ENCODE data around the gene TRPV4. TPM values are rescaled to one million over a fixed set of nuclear protein-coding genes. Genes with fewer than 3 reads are reported as not detected.

The TRPV4 gene
- total and polyA plus RNA-seq, 10 of the 15 experiments (the other 5 are each of a cell fraction or from before 2014, with no cell fraction given) = not detected

DNA sequence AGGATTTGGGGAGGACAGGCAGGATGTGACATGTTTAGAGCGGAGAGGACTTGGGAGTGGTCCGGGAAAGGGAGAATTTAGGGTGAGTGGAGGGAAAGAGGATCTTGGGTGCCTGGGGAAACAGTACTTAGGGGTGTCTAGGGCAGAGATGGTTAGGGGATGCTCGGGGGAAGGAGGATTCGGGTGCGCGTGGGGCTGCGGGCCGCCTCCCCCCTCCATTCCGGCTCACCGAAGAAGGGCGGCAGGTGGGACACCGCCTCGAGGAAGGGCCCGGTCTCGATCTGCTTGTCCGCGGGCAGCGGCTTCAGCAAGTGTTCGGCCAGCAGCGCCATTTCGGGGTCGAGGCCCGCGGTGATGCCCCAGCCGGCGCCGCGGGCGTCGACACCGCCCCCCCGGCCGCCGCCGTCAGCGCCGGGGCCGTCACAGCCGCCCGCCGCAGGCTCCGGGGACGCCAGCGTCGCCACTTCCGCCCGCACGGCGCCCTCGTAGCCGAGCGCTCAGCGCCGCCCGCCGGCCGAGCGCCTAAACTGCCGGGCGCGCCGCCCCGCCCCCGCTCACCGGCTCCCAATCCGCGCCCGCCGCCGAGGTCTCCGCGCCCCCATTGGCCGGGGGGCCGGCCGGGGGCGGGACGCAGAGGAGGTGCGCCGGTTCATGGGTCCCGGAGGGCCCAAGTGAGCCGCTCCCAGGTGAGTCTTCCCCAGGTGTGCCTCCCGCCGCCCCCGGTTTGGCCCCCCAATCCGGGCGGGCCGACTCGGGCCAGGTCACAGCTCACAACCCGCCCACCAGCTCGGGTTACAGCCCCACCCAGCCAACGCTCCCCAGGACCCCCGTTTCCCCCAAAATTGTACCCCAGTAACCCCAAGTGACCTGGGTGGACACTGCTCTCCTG lies 47.1 kb upstream of the TRPV4 start, which contains the start of gene GLTP (continued):
- TF ChIP-seq TCF3 (IDR thresholded peaks at IDR 0.05; ENCODE audit: borderline replicate concordance, insufficient read depth, low read depth, low read length) (0 out of 2 replicates have a peak, but pooled peaks have one; percentile 18), REST (IDR thresholded peaks at IDR 0.05; ENCODE audit: low read depth, low read length) (no peak), SUPT20H (IDR thresholded peaks at IDR 0.05; ENCODE audit: borderline replicate concordance, control insufficient read depth, low read depth, low read length) (no peak)

DNA sequence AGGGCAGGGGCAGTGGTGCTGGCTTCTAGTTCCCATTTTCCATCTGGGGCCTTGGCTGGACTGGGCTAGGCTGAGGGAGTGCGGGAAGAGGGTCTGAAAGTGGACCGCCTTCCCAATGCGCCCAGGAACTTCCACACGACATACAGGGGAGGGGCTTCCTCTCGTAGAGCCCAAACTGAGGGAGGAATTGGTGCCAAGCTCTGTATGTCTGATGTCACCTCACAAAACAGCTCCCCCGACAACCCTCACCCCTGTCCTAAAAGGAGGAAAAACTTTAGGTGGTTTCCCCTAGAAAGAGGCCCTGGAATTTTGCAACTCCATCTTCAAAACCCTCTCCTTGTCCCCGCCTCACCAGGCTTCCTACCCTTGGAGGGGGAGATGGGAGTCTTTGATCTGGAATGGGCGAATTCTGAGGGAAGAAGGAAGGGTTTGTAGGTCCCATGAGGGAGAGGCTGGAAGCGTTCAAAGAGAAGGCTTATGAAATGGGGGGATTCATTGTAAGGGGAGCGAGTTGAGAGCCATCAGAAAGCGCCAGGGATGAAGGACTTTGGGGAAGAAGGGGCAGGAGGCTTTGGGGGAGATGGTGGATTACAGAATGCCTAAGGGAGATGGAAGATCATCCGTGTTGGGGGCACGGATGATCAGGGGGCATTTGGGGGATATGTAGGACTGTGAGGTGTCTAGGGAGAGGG lies 46.3 kb upstream of the TRPV4 start:
- FAIRE-seq (no peak), ATAC-seq (no peak), DNase-seq (ENCODE audit: low read depth, low spot score) (no peak)
- no peaks in the 10 kb centered on the region for H3K36me3 ChIP-seq (ENCODE audit: control insufficient read depth in 2 of 2, insufficient read depth in 2 of 2, low read length in 1 of 2)
- H4K20me1 ChIP-seq (ENCODE audit: control insufficient read depth, insufficient read depth) = 0 out of 2 replicates have a peak, but pooled peaks cover 2% of the 10 kb centered on the region
- ChIA-PET CTCF (interaction anchor here (1.0 to 4.4 kb wide), 8 partner anchors 9 to 447 kb away, joined by 3 to 55 read pairs (median 4); no protein-coding TSS in a partner anchor), POLR2A (no interaction called here), RAD21 (ENCODE audit: unreplicated experiment) (interaction anchor here (1.0 to 1.7 kb wide), 4 partner anchors 9 to 34 kb away, joined by 3 to 9 read pairs (median 3); no protein-coding TSS in a partner anchor), SMC1A (ENCODE audit: uncharacterized antibody, unreplicated experiment) (interaction anchor here (0.6 to 6.0 kb wide), 4 partner anchors 13 to 389 kb away, joined by 3 to 47 read pairs (median 3); no protein-coding TSS in a partner anchor)
- H3K9me3 ChIP-seq (replicated peaks; ENCODE audit: control insufficient read depth, insufficient read depth, low read length) = no peaks in the 10 kb centered on the region
- H3K9ac ChIP-seq (ENCODE audit: control insufficient read depth, insufficient read depth, low read length) = peak overlapping the region; percentile 59
- H3K4me1 ChIP-seq (ENCODE audit: control insufficient read depth, insufficient read depth, low read length) = peaks cover 29% of the 10 kb centered on the region
- peak overlapping the region; percentile 97 for H3K4me3 ChIP-seq
- intact Hi-C loops (cut with micrococcal nuclease; ENCODE audit: unreplicated experiment) = loop anchor here (1.0 to 2.0 kb wide), 2 partner anchors 27 to 74 kb away; no protein-coding TSS in a partner anchor
- no peaks in the 10 kb centered on the region for H3K27me3 ChIP-seq (replicated peaks in 1 of 2; ENCODE audit: control insufficient read depth in 2 of 2, insufficient read depth in 2 of 2, low read length in 1 of 2)
- 18% methylated on average over 13 of the region's 13 CpGs for WGBS (ENCODE audit: insufficient coverage, insufficient replicate concordance, low lambda C conversion rate, missing lambda C conversion rate)
- peaks cover 10% of the 10 kb centered on the region for H3K79me2 ChIP-seq (ENCODE audit: control insufficient read depth, insufficient read depth, low read length)
- no peak overlapping the region; the same call in 1 of the 2 replicates for H3K27ac ChIP-seq (ENCODE audit: control insufficient read depth, insufficient read depth)
- peak overlapping the region; percentile 92 for H3K4me2 ChIP-seq (ENCODE audit: control insufficient read depth, insufficient read depth)
- in situ Hi-C loops (cut with MboI) = loop anchor here (5.0 kb wide), 1 partner anchor 77 kb away; no protein-coding TSS in a partner anchor
- no TSS peak for BruUV-seq (replicated peaks)
- H2AFZ ChIP-seq (ENCODE audit: control insufficient read depth, low read depth, low read length) = peak overlapping the region; percentile 84
- TF ChIP-seq PBX3 (IDR thresholded peaks at IDR 0.05; ENCODE audit: insufficient replicate concordance, low read depth, low read length) (no peak), USF2 (IDR thresholded peaks at IDR 0.05; ENCODE audit: borderline replicate concordance, low read depth, low read length) (no peak), NR2C2 (IDR thresholded peaks at IDR 0.05; ENCODE audit: borderline replicate concordance, control insufficient read depth, insufficient read length, low read depth) (no peak), SPI1 (IDR thresholded peaks at IDR 0.05; ENCODE audit: borderline replicate concordance, insufficient read depth, low read depth, low read length) (no peak)
- TF ChIP-seq, protein P1, sequence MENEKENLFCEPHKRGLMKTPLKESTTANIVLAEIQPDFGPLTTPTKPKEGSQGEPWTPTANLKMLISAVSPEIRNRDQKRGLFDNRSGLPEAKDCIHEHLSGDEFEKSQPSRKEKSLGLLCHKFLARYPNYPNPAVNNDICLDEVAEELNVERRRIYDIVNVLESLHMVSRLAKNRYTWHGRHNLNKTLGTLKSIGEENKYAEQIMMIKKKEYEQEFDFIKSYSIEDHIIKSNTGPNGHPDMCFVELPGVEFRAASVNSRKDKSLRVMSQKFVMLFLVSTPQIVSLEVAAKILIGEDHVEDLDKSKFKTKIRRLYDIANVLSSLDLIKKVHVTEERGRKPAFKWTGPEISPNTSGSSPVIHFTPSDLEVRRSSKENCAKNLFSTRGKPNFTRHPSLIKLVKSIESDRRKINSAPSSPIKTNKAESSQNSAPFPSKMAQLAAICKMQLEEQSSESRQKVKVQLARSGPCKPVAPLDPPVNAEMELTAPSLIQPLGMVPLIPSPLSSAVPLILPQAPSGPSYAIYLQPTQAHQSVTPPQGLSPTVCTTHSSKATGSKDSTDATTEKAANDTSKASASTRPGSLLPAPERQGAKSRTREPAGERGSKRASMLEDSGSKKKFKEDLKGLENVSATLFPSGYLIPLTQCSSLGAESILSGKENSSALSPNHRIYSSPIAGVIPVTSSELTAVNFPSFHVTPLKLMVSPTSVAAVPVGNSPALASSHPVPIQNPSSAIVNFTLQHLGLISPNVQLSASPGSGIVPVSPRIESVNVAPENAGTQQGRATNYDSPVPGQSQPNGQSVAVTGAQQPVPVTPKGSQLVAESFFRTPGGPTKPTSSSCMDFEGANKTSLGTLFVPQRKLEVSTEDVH (IDR thresholded peaks at IDR 0.05; ENCODE audit: low read depth, partially characterized antibody) = no peak

Data from GM12878 (cell line).